ENCODE data around the gene SH3PXD2A.

SH3PXD2A gene

GRCh38 chr10:103871006-103871405 is 15.6 kb upstream of the SH3PXD2A start:
- DNase-seq (ENCODE audit: low read depth, low spot score): no peak
- H3K4me3 ChIP-seq (ENCODE audit: low read depth, low read length): no peak overlapping the region
- in situ Hi-C loops (cut with HindIII; ENCODE audit: low sequenced_read_pairs): no loop called here
- no peak for TF ChIP-seq CTCF (IDR thresholded peaks at IDR 0.05; ENCODE audit: low read depth, low read length)

- peak; percentile 46 for DNase-seq (ENCODE audit: low read depth, low spot score)
- in situ Hi-C loops (cut with HindIII; ENCODE audit: low sequenced_read_pairs): no loop called here
- H3K4me3 ChIP-seq (ENCODE audit: low read depth, low read length): no peak overlapping the region
- TF ChIP-seq CTCF (IDR thresholded peaks at IDR 0.05; ENCODE audit: low read depth, low read length): no peak
Measured at GRCh38 chr10:103870516-103870915, 15.1 kb upstream of the SH3PXD2A start.

GRCh38 chr10:103869336-103869735 is 14.0 kb upstream of the SH3PXD2A start:
- in situ Hi-C loops (cut with HindIII; ENCODE audit: low sequenced_read_pairs): no loop called here
- no peak overlapping the region for H3K4me3 ChIP-seq (ENCODE audit: low read depth, low read length)
- DNase-seq (ENCODE audit: low read depth, low spot score): no peak
- no peak for TF ChIP-seq CTCF (IDR thresholded peaks at IDR 0.05; ENCODE audit: low read depth, low read length)

- no peak for DNase-seq (ENCODE audit: low read depth, low spot score)
- H3K4me3 ChIP-seq (ENCODE audit: low read depth, low read length): no peak overlapping the region
- no peak for TF ChIP-seq CTCF (IDR thresholded peaks at IDR 0.05; ENCODE audit: low read depth, low read length)
- in situ Hi-C loops (cut with HindIII; ENCODE audit: low sequenced_read_pairs): no loop called here
Measured at GRCh38 chr10:103868200-103868599, 12.8 kb upstream of the SH3PXD2A start.

- no peak overlapping the region for H3K4me3 ChIP-seq (ENCODE audit: low read depth, low read length)
- in situ Hi-C loops (cut with HindIII; ENCODE audit: low sequenced_read_pairs): no loop called here
- peak; percentile 59 for DNase-seq (ENCODE audit: low read depth, low spot score)
- TF ChIP-seq CTCF (IDR thresholded peaks at IDR 0.05; ENCODE audit: low read depth, low read length): no peak
Measured at GRCh38 chr10:103861505-103861904, 6.1 kb upstream of the SH3PXD2A start.

- DNase-seq (ENCODE audit: low read depth, low spot score): peak; percentile 81
- no peak overlapping the region for H3K4me3 ChIP-seq (ENCODE audit: low read depth, low read length)
- in situ Hi-C loops (cut with HindIII; ENCODE audit: low sequenced_read_pairs): no loop called here
- TF ChIP-seq CTCF (IDR thresholded peaks at IDR 0.05; ENCODE audit: low read depth, low read length): peak; percentile 69
Measured at GRCh38 chr10:103859161-103860086, 4.0 kb upstream of the SH3PXD2A start.
